Karpas-422 (cell line): ENCODE results near the gene NDUFB5. TPM values are rescaled to one million over a fixed set of nuclear protein-coding genes. Genes with fewer than 3 reads are reported as not detected.

Experiments used
- DNase-seq: peaks from one replicate; pipeline ENCODE4 v3.0.0-alpha.2; 2015
- H2AFZ ChIP-seq: fragments of 200-600 bp; sonication (generic); 2 replicates; pipeline ENCODE4 v1.6.1; 2014; ENCODE audit warnings: antibody characterized with exemption, low read length, mixed read lengths
- H3K27ac ChIP-seq: fragments of 200-600 bp; sonication (generic); 2 replicates; pipeline ENCODE4 v1.5.1; 2014; ENCODE audit warnings: mild to moderate bottlenecking, low read length, moderate library complexity
- H3K27me3 ChIP-seq: fragments of 200-600 bp; sonication (generic); 2 replicates; pipeline ENCODE4 v1.6.1; 2014; ENCODE audit warnings: low read length, mixed read lengths
- H3K36me3 ChIP-seq: fragments of 200-600 bp; sonication (generic); 2 replicates; pipeline ENCODE4 v1.6.1; 2014; ENCODE audit warnings: low read length, mixed read lengths; ENCODE audit not compliant: insufficient read depth
- H3K4me1 ChIP-seq: fragments of 200-600 bp; sonication (generic); 2 replicates; pipeline ENCODE4 v1.6.1; 2014; ENCODE audit warnings: mild to moderate bottlenecking, low read length, mixed read lengths
- H3K4me2 ChIP-seq: fragments of 200-600 bp; sonication (generic); 2 replicates; pipeline ENCODE4 v1.6.1; 2014; ENCODE audit warnings: low read length, low read depth, mild to moderate bottlenecking; ENCODE audit not compliant: poor library complexity, severe bottlenecking
- H3K4me3 ChIP-seq: fragments of 200-600 bp; sonication (generic); 2 replicates; pipeline ENCODE4 v1.5.1; 2014; ENCODE audit warnings: mild to moderate bottlenecking, antibody characterized with exemption, low read length, mixed read lengths
- H3K79me2 ChIP-seq: fragments of 200-600 bp; sonication (generic); 2 replicates; pipeline ENCODE4 v1.6.1; 2014; ENCODE audit warnings: mild to moderate bottlenecking, low read length, mixed read lengths
- H3K9ac ChIP-seq: fragments of 200-600 bp; sonication (generic); 2 replicates; pipeline ENCODE4 v1.6.0; 2014; ENCODE audit warnings: low read length
- H3K9me2 ChIP-seq: fragments of 200-600 bp; sonication (generic), shearing (Covaris generic); replicated peaks from 2 replicates; pipeline ENCODE4 v1.6.0; 2014; ENCODE audit warnings: mild to moderate bottlenecking, low read length, moderate library complexity; ENCODE audit not compliant: insufficient read depth
- H3K9me3 ChIP-seq: fragments of 300-700, 200-600 bp; sonication (generic); 2 replicates; pipeline ENCODE4 v1.6.1; 2014; ENCODE audit warnings: low read length, mixed read lengths
- H4K20me1 ChIP-seq: fragments of 200-600 bp; sonication (generic); 2 replicates; pipeline ENCODE4 v1.6.1; 2014; ENCODE audit warnings: mild to moderate bottlenecking, antibody characterized with exemption, low read length, low read depth; ENCODE audit not compliant: insufficient read depth
- total RNA-seq: library from RNA; depleted of rRNA; stranded (reverse); fragments of >200 nt; shearing (Covaris generic); gene quantifications from 2 replicates; pipeline ENCODE4 v1.2.3, GENCODE V29; 2014; ENCODE audit warnings: low replicate concordance

The NDUFB5 gene
- total RNA-seq, 1 experiment from 2014 or later: 132 TPM

DNA sequence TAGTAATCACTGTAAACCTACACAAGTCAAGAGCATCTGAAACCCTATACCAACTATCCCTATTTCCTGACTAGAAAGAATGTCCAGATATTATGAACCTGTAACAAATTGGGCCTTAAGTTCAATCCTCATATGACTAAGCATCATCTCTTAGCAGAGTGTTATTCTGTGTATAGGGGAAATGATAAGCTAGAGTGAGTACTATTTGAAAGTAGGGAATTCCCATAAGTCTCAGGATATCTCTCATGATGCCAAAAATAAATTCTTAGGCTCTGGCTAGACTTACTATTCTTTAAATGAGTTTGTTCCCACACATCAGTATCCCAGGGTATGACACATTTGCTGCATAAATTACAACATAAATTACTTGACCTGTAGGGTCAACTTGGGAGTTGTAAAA lies 15.5 kb upstream of the NDUFB5 start:
- Histone ChIP-seq H3K27me3 (no peaks in the 10 kb centered on the region), H2AFZ (no peak overlapping the region), H3K4me2 (no peak overlapping the region), H3K9me3 (no peaks in the 10 kb centered on the region), H4K20me1 (no peaks in the 10 kb centered on the region), H3K4me3 (no peak overlapping the region), H3K27ac (no peak overlapping the region), H3K79me2 (peaks cover 12% of the 10 kb centered on the region), H3K9ac (no peak overlapping the region), H3K4me1 (no peaks in the 10 kb centered on the region), H3K36me3 (peaks cover 69% of the 10 kb centered on the region), H3K9me2 (no peaks in the 10 kb centered on the region)
- DNase-seq: no peak

DNA sequence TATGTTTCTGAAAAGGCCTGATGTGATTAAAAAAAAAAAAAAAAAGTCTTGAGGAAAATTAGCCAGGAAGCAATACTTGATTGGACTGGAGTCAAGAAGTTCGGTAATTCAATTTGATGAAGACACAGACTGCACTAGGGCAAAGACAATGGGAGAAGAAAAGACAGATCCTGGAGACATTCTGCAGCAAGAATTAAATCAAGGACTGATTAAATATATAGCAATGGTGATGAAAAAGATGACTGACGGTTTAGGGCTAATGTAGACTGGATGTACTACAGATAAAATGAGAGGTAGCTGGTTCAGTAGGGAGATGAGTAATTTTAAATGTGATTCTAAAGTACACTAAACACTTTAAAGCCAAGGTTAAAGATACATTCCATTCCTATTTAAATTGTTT lies 13.9 kb upstream of the NDUFB5 start:
- Histone ChIP-seq H3K4me1 (no peaks in the 10 kb centered on the region), H3K36me3 (peaks cover 75% of the 10 kb centered on the region)

DNA sequence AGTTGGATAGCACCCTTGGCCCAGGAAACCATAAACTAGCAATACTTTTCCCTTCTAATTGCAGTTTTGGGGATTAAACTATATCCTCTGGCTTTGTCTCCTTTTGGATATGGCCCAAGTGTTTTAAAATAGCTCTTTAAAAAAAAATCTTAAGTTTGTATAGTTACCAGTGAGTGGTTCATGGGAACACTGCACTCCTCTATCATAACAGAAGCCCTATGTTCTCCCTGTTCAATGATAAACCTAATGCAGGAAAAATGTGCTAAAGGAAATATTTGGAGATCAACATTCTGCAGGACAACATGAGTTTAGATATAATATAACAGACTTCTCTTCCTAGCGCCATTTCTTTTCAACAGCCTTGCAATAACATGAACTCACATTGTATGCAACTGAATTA lies 13.3 kb upstream of the NDUFB5 start:
- Histone ChIP-seq H3K9me3 (no peaks in the 10 kb centered on the region), H3K27ac (no peak overlapping the region), H3K36me3 (peaks cover 75% of the 10 kb centered on the region)

More for the DNA sequence above, 13.9 kb upstream of the NDUFB5 start:
- H3K27ac ChIP-seq: no peak overlapping the region
- no peaks in the 10 kb centered on the region for H4K20me1 ChIP-seq
- no peaks in the 10 kb centered on the region for H3K9me3 ChIP-seq
- H3K27me3 ChIP-seq: no peaks in the 10 kb centered on the region
- H2AFZ ChIP-seq: no peak overlapping the region
- H3K79me2 ChIP-seq: peaks cover 15% of the 10 kb centered on the region
- no peak overlapping the region for H3K9ac ChIP-seq
- no peak for DNase-seq
- no peak overlapping the region for H3K4me2 ChIP-seq
- H3K9me2 ChIP-seq: no peaks in the 10 kb centered on the region
- H3K4me3 ChIP-seq: no peak overlapping the region

DNA sequence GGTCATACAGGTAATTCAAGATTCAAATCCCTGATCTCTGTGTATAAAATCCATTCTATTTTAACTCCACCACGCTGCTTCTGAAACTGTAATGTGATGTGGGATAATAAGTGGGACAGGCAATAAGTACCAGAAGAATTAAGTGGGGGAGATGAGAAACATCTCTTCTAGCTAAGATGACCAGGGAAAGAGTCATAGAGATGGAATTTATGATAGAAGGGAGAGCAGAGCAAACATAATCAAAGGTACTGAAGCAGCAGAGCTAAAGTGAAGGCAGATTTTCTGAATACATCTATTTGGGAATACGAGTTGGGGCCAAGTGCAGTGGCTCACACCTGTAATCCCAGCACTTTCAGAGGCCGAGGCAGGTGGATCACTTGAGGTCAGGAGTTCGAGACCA lies 5.1 kb upstream of the NDUFB5 start:
- H3K36me3 ChIP-seq: peaks cover 65% of the 10 kb centered on the region

More for the DNA sequence above, 13.3 kb upstream of the NDUFB5 start:
- Histone ChIP-seq H3K4me3 (no peak overlapping the region), H3K9me2 (no peaks in the 10 kb centered on the region), H3K79me2 (peaks cover 15% of the 10 kb centered on the region), H3K4me1 (no peaks in the 10 kb centered on the region), H4K20me1 (no peaks in the 10 kb centered on the region), H3K9ac (no peak overlapping the region), H3K27me3 (no peaks in the 10 kb centered on the region), H2AFZ (no peak overlapping the region), H3K4me2 (no peak overlapping the region)
- DNase-seq: no peak

DNA sequence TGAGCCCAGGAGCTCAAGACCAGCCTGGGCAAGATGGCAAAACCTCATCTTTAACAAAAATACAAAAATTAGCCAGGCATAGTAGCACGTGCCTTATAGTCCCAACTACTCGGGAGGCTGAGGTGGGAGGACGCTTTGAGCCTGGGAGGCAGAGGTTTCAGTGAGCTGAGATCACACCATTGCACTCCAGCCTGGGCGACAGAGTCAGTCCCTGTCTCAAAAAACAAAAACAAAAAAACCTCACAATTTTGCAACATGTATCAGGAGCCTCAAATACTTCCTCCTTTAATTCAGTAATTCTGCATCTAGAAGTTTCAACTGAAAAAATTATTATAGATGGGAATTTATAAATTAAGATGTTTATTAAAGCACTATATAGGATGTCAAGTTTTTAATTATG lies 1.3 kb upstream of the NDUFB5 start:
- Histone ChIP-seq H3K9ac (peak overlapping the region; percentile 90), H4K20me1 (no peaks in the 10 kb centered on the region), H3K9me2 (no peaks in the 10 kb centered on the region), H2AFZ (no peak overlapping the region), H3K79me2 (peaks cover 79% of the 10 kb centered on the region), H3K4me3 (peak overlapping the region; percentile 88), H3K4me1 (peaks cover 41% of the 10 kb centered on the region), H3K27ac (peak overlapping the region; percentile 89), H3K4me2 (peak overlapping the region; percentile 84), H3K9me3 (no peaks in the 10 kb centered on the region), H3K27me3 (no peaks in the 10 kb centered on the region), H3K36me3 (peaks cover 39% of the 10 kb centered on the region)
- no peak for DNase-seq

More for the DNA sequence above, 5.1 kb upstream of the NDUFB5 start:
- no peak overlapping the region for H3K27ac ChIP-seq
- H2AFZ ChIP-seq: no peak overlapping the region
- no peak overlapping the region for H3K4me2 ChIP-seq
- peaks cover 12% of the 10 kb centered on the region for H3K4me1 ChIP-seq
- H3K9me2 ChIP-seq: no peaks in the 10 kb centered on the region
- H4K20me1 ChIP-seq: no peaks in the 10 kb centered on the region
- H3K79me2 ChIP-seq: peaks cover 55% of the 10 kb centered on the region
- no peak overlapping the region for H3K4me3 ChIP-seq
- no peaks in the 10 kb centered on the region for H3K9me3 ChIP-seq
- H3K27me3 ChIP-seq: no peaks in the 10 kb centered on the region
- DNase-seq: no peak
- H3K9ac ChIP-seq: no peak overlapping the region

DNA sequence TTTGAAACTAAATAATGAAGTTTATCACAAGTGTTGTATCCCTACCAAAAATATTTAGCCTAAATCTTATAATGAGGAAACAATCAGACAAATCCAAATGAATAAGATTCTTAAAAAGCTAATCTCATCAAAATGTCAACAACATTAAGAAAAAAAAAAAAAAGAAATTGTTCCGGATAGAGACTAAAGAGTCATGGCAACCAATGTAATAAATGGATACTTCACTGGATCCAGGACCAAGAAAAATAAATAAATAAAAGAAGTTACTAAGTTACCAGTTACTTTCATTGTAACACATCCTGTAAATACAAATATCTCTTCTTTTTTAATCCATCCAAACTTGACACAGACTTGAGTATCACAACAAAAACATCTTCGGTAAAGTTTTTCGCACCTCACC lies 763 bp upstream of the NDUFB5 start:
- Histone ChIP-seq H3K9me3 (no peaks in the 10 kb centered on the region), H4K20me1 (no peaks in the 10 kb centered on the region), H2AFZ (peak overlapping the region; percentile 54; the same call in 1 of the 2 replicates), H3K36me3 (peaks cover 34% of the 10 kb centered on the region), H3K4me3 (peak overlapping the region; percentile 88), H3K27me3 (no peaks in the 10 kb centered on the region), H3K9ac (peak overlapping the region; percentile 90), H3K4me1 (peaks cover 46% of the 10 kb centered on the region), H3K79me2 (peaks cover 84% of the 10 kb centered on the region), H3K9me2 (no peaks in the 10 kb centered on the region), H3K4me2 (peak overlapping the region; percentile 84), H3K27ac (peak overlapping the region; percentile 89)
- peak; percentile 66 for DNase-seq

DNA sequence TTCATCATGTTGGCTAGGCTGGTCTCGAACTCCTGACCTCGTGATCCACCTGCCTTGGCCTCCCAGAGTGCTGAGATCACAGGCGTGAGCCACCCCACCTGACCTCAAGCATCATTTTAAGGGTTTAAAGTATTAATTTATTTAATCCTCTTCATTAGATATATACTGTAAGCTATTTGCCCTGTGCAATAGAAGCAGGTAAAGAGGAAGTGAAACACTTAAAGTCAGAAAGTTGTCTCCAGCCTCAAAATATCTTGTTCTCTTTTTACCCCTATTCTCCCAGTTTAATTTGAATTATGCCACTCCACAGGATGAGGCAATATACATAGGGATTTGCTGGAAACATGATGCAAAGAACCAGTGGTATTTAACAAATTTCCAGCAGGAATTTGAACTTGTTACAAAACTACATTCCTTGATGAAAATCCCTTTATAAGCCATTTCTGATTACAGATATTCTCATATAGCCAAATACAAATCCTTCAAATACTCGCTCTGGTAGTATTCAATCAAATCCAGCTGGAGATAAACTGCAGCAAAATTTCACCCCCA lies 2.0 kb downstream of the NDUFB5 start:
- H3K9ac ChIP-seq: peak overlapping the region; percentile 6; the same call in 1 of the 2 replicates
- H3K79me2 ChIP-seq: peaks cover 90% of the 10 kb centered on the region
- no peak overlapping the region for H2AFZ ChIP-seq
- H3K4me3 ChIP-seq: 0 out of 2 replicates have a peak overlapping the region, but pooled peaks have one; percentile 9
- peak overlapping the region; percentile 71 for H3K4me2 ChIP-seq
- H4K20me1 ChIP-seq: no peaks in the 10 kb centered on the region
- peak overlapping the region; percentile 89 for H3K27ac ChIP-seq
- H3K27me3 ChIP-seq: no peaks in the 10 kb centered on the region
- peaks cover 54% of the 10 kb centered on the region for H3K4me1 ChIP-seq
- H3K9me3 ChIP-seq: no peaks in the 10 kb centered on the region
- H3K36me3 ChIP-seq: peaks cover 20% of the 10 kb centered on the region; the same call in 1 of the 2 replicates
- DNase-seq: peak; percentile 85
- H3K9me2 ChIP-seq: no peaks in the 10 kb centered on the region

DNA sequence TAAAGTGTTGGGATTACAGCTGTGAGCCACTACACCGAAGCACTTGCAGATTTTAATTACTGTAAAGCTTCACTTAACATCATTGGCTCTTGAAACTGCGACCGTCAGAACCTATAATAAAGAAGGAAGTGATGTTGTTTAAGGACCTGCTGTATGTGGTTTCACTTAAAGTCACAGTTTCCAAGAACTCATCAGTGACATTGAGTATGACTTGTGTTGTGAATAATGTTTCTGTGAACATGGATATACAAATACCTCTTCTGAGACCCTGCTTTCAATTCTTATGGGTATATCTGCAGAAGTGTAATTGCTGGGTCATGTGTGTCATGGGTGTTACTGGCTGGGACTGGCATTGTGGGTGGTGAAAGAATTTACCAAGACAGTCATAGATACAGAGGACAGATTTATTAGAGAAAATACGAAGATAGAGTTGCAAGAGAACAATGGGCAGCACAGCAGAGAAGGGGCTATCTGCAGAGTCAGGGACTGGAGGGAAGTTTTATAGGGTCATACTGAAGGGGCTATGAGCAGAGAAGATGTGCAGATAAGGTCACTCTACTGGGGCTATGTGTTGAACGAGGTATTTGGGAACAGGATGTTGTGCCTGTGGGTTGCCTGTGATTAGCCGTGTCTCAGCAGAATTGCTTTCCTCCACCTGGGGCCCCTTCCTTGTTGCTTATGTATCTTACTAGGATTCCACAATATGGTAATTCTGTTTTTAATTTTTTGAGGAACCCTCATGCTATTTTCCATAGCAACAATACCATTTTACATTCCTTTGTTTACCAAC lies 4.5 kb downstream of the NDUFB5 start:
- peak overlapping the region; percentile 53 for H3K27ac ChIP-seq

More for the DNA sequence above, 4.5 kb downstream of the NDUFB5 start:
- peaks cover 65% of the 10 kb centered on the region for H3K4me1 ChIP-seq
- H3K36me3 ChIP-seq: peaks cover 18% of the 10 kb centered on the region; the same call in 1 of the 2 replicates
- H3K9me3 ChIP-seq: no peaks in the 10 kb centered on the region
- H4K20me1 ChIP-seq: no peaks in the 10 kb centered on the region
- no peak for DNase-seq
- H3K9ac ChIP-seq: 0 out of 2 replicates have a peak overlapping the region, but pooled peaks have one; percentile 0
- H3K79me2 ChIP-seq: peaks cover 86% of the 10 kb centered on the region
- no peaks in the 10 kb centered on the region for H3K27me3 ChIP-seq
- no peak overlapping the region for H3K4me3 ChIP-seq
- peak overlapping the region; percentile 7 for H3K4me2 ChIP-seq
- H3K9me2 ChIP-seq: no peaks in the 10 kb centered on the region
- H2AFZ ChIP-seq: no peak overlapping the region
